Heart left ventricle (tissue), 16 donors: ENCODE data around the gene CBX6. TPM values are rescaled to one million over a fixed set of nuclear protein-coding genes. Genes with fewer than 3 reads are reported as not detected.

Experiments used
- ATAC-seq, 4 donors: fragments of 200-7000 bp; cut with Tn5 transposase; one replicate each; pipeline ENCODE4 v1.9.1; 2020 to 2022; ENCODE audit warnings: moderate library complexity in 4 of 4, mild to moderate bottlenecking in 3 of 4, moderate number of reproducible peaks in 1 of 4
- DNase-seq, 5 donors: peaks; one replicate each; pipeline ENCODE4 v3.0.0-alpha.2; 2020
- H3K27ac ChIP-seq, 12 donors: fragments of 200-600 bp; sonication (generic) in 4 of 12; one replicate each; pipeline versions ENCODE4 v1.5.0 to v1.8.0; 2016 to 2022; ENCODE audit warnings: mild to moderate bottlenecking in 2 of 12
- H3K27me3 ChIP-seq, 9 donors: fragments of 200-600 bp; sonication (generic) in 2 of 9; one replicate each; pipeline versions ENCODE4 v1.5.1 to v1.8.0; 2016 to 2022; ENCODE audit warnings: mild to moderate bottlenecking in 3 of 9
- H3K36me3 ChIP-seq, 9 donors: fragments of 200-600 bp; sonication (generic) in 2 of 9; one replicate each; pipeline versions ENCODE4 v1.5.0 to v1.8.0; 2018 to 2022; ENCODE audit warnings: mild to moderate bottlenecking in 2 of 9
- H3K4me1 ChIP-seq, 12 donors: fragments of 200-600 bp; sonication (generic) in 4 of 12; one replicate each; pipeline versions ENCODE4 v1.5.0 to v1.8.0; 2016 to 2022; ENCODE audit warnings: mild to moderate bottlenecking in 3 of 12
- H3K4me3 ChIP-seq, 12 donors: fragments of 200-600 bp; sonication (generic) in 4 of 12; one replicate each; pipeline versions ENCODE4 v1.5.0 to v1.8.0; 2017 to 2022; ENCODE audit warnings: mild to moderate bottlenecking in 9 of 12, moderate library complexity in 4 of 12
- H3K9me3 ChIP-seq, 12 donors: fragments of 200-600 bp; sonication (generic) in 4 of 12; one replicate each; pipeline versions ENCODE4 v1.5.0 to v1.8.0; 2016 to 2022; ENCODE audit warnings: mild to moderate bottlenecking in 1 of 12
- CTCF ChIP-seq, 12 donors: fragments of 200-600 bp; sonication (generic) in 4 of 12; IDR thresholded peaks; one replicate each; pipeline versions ENCODE4 v1.5.0 to v1.8.0; 2018 to 2022; ENCODE audit warnings: antibody characterized with exemption in 12 of 12, mild to moderate bottlenecking in 5 of 12
- POLR2A ChIP-seq, 2 donors: fragments of 450-650 bp; IDR thresholded peaks; one replicate each; pipeline ENCODE4 v1.6.1; 2017; ENCODE audit warnings: antibody characterized with exemption in 2 of 2, mild to moderate bottlenecking in 2 of 2, moderate library complexity in 2 of 2
- WGBS, 4 donors: extraction: QIAGEN DNeasy Blood & Tissue Kit in 2 of 4; methylation state at CpG; one replicate each; pipeline versions ENCODE4 v1.1.5 to v1.1.7; 2013 to 2018; 5-methylcytosine and 5-hydroxymethylcytosine counted together
- intact Hi-C, 10 donors: fragments of 100-400 bp; cut with DNase I; formaldehyde crosslinking; loops; one replicate each; pipeline versions ENCODE4 v1.11.1 to v1.14.2; 2022
- polyA plus RNA-seq, 2 donors: library from polyadenylated mRNA; stranded (reverse); fragments of 200-250 nt; gene quantifications; one replicate each; pipeline ENCODE4 v1.2.3, GENCODE V29; 2013
- total RNA-seq, 9 donors: library from RNA; depleted of rRNA in 2 of 9; stranded (reverse); fragments of >200 nt in 2 of 9; fragmentation: NEBNext Ultra II Directional in 3 of 9; extraction: Animal tissue kit (Norgen Biotek cat#: 25700) in 3 of 9; gene quantifications; one replicate each; pipeline versions ENCODE4 v1.1.0 to v1.2.4, GENCODE V29; 2016 to 2023
- donor health status: ischemic (EF 13 %, LVEDD 7.1; RV severe dilation, severe dysfunction).
- donor health status: healthy with polysubstance abuse.
- donor health status: DM: no; HTN: yes; CAD: no.
- donor health status: DM: no; HTN: no; CAD: no.
- donor health status: ischemic (EF 25% LVEDD 6.9; RV normal size, moderate dysfunction).
- donor health status: ischemic (EF 25% LVEDD 5.7; RV mildly dilated, moderate dysfunction).
- donor health status: healthy.
- donor health status: DM: yes; HTN: yes; CAD: no.
- donor health status: ischemic (EF 35%, LVEDD 5.7; RV mildly dilated, moderate dysfunction).
- donor health status: nonischemic (EF 11% LVEDD 7.7; RV severe dilation, severe dysfunction).
- donor health status: DM: yes; HTN: yes; CAD: no.
- donor health status: PGD.
- donor health status: ischemic (EF 29% LVEDD 5.4; RV normal size, mild dysfunction).
- donor health status: nonischemic (EF 23%, LVEDD 6.1; RV moderate dilation, normal function).

The CBX6 gene
- total and polyA plus RNA-seq, 11 donors: 21.1 to 59.0 (median 43.7) TPM

GRCh38 chr22:38879961-38880360 lies 7.9 kb upstream of the CBX6 start:
- Histone ChIP-seq H3K27me3 (no peaks in the 10 kb centered on the region), H3K27ac (peak overlapping the region in 1 of 12 donors; percentile 88), H3K4me1 (peaks cover 8 to 24% (median 17%) of the 10 kb centered on the region in 12 donors), H3K4me3 (no peak overlapping the region), H3K36me3 (no peaks in the 10 kb centered on the region), H3K9me3 (no peaks in the 10 kb centered on the region)
- no peak for TF ChIP-seq CTCF (IDR thresholded peaks at IDR 0.05)
- TF ChIP-seq POLR2A (IDR thresholded peaks at IDR 0.05): no peak
- 82 to 93% (median 90%) methylated on average over 5 of the region's 5 CpGs for WGBS, 4 donors
- DNase-seq (no peak), ATAC-seq (no peak)
- intact Hi-C loops: loop anchor here in 4 of 10 donors (5.0 to 10.0 kb wide), 4 partner anchors 42 to 435 kb away; partner anchors contain the start of gene RPL3 (in 2 of the 4)

- ATAC-seq: no peak
- Histone ChIP-seq H3K27ac (no peak overlapping the region), H3K36me3 (no peaks in the 10 kb centered on the region), H3K9me3 (no peaks in the 10 kb centered on the region), H3K4me3 (no peak overlapping the region), H3K27me3 (no peaks in the 10 kb centered on the region), H3K4me1 (peaks cover 8 to 24% (median 17%) of the 10 kb centered on the region in 12 donors)
- 66 to 79% (median 72%) methylated on average over 5 of the region's 5 CpGs for WGBS, 4 donors
- intact Hi-C loops: loop anchor here in 3 of 10 donors (5.0 to 10.0 kb wide), 3 partner anchors 48 to 436 kb away; partner anchors contain the start of gene RPL3 (in 2 of the 3)
- TF ChIP-seq POLR2A (IDR thresholded peaks at IDR 0.05) (no peak), CTCF (IDR thresholded peaks at IDR 0.05) (no peak)
- DNase-seq: no peak
These were observed 7.2 kb upstream of the CBX6 start for GRCh38 chr22:38879108-38879729.

- no peak for ATAC-seq
- no peaks in the 10 kb centered on the region for H3K36me3 ChIP-seq
- peaks cover 8 to 31% (median 22%) of the 10 kb centered on the region in 12 donors for H3K4me1 ChIP-seq
- intact Hi-C loops: loop anchor here in 3 of 10 donors (5.0 to 10.0 kb wide), 3 partner anchors 49 to 437 kb away; partner anchors contain the start of gene RPL3 (in 2 of the 3)
- no peak overlapping the region for H3K4me3 ChIP-seq
- H3K9me3 ChIP-seq: no peaks in the 10 kb centered on the region
- H3K27ac ChIP-seq: no peak overlapping the region
- DNase-seq: no peak
- TF ChIP-seq POLR2A (IDR thresholded peaks at IDR 0.05) (no peak), CTCF (IDR thresholded peaks at IDR 0.05) (no peak)
- 88 to 92% (median 91%) methylated on average over 4 of the region's 4 CpGs for WGBS, 4 donors
- no peaks in the 10 kb centered on the region for H3K27me3 ChIP-seq
These were observed 6.0 kb upstream of the CBX6 start for GRCh38 chr22:38878001-38878400.

- H3K9me3 ChIP-seq: no peaks in the 10 kb centered on the region
- intact Hi-C loops: loop anchor here in 9 of 10 donors (5.0 to 10.0 kb wide), 10 partner anchors 48 to 443 kb away; partner anchors contain the start of genes RPL3 (in 3 of the 9) and APOBEC3B (in 2 of the 9)
- ATAC-seq (no peak), DNase-seq (no peak)
- H3K27me3 ChIP-seq: no peaks in the 10 kb centered on the region
- WGBS, 4 donors: 89 to 93% (median 92%) methylated on average over 13 of the region's 13 CpGs
- no peak overlapping the region for H3K27ac ChIP-seq
- H3K36me3 ChIP-seq: peaks cover 0 to 5% (median 2%) of the 10 kb centered on the region in 9 donors
- no peak overlapping the region for H3K4me3 ChIP-seq
- peaks cover 0 to 25% (median 21%) of the 10 kb centered on the region in 12 donors for H3K4me1 ChIP-seq
- TF ChIP-seq POLR2A (IDR thresholded peaks at IDR 0.05): no peak
- no peak for TF ChIP-seq CTCF (IDR thresholded peaks at IDR 0.05)
These were observed 2.7 kb upstream of the CBX6 start for GRCh38 chr22:38874529-38875222.
